ENCODE results near the gene CCDC182.

DNA sequence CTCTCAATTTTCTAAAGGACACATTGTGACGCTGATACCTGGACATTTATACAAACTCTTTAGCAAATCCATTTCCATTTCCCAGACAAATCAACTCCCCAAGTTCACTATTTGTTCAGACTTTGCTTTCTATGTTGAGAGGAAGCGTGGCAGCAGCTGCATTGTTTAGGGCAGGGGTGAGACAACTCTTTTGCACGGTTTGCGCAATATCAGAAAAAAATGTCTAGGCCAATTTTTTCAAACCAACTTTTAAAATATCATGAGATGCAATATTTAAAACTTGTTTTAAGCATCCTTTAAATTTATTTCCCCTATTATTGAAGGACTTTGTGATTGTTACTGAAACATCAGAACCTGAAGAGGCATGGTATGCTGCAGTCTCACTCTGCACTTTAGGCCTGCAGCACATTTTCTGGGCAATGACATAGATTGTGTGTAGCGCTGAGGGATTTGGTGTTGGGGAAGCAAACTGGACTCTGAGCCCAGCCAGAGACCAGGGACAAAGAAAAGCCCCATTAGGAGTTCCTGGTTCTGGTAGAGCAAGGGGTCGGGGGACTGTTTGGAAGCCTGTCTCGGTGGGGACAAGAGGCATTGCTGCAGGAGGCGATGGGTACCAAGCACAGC is 6.4 kb upstream of the CCDC182 start:
- TF ChIP-seq CTCF (IDR thresholded peaks at IDR 0.05) (no peak), POLR2AphosphoS5 (IDR thresholded peaks at IDR 0.05) (no peak)
